A172 (cell line): ENCODE data around the gene CACNB1. TPM values are rescaled to one million over a fixed set of nuclear protein-coding genes. Genes with fewer than 3 reads are reported as not detected.
A peak's percentile ranks its signal among the peaks of the same experiment; 100 is the strongest.
"Not testable (repeated sequence)": the region's sequence is repeated elsewhere in the genome, so short reads cannot be mapped to it uniquely, and the experiment has no call there.

ENCODE experiments used
- DNase-seq: peaks from one replicate; pipeline ENCODE4 v3.0.0-alpha.2; 2015; ENCODE audit warnings: low spot score
- total RNA-seq: library from RNA; depleted of rRNA; stranded (reverse); fragments of >200 nt; shearing (Covaris generic); gene quantifications from 2 replicates; pipeline ENCODE4 v1.2.3, GENCODE V29; 2014

The CACNB1 gene
- total RNA-seq, 1 experiment from 2014 or later = 4.0 TPM

DNA sequence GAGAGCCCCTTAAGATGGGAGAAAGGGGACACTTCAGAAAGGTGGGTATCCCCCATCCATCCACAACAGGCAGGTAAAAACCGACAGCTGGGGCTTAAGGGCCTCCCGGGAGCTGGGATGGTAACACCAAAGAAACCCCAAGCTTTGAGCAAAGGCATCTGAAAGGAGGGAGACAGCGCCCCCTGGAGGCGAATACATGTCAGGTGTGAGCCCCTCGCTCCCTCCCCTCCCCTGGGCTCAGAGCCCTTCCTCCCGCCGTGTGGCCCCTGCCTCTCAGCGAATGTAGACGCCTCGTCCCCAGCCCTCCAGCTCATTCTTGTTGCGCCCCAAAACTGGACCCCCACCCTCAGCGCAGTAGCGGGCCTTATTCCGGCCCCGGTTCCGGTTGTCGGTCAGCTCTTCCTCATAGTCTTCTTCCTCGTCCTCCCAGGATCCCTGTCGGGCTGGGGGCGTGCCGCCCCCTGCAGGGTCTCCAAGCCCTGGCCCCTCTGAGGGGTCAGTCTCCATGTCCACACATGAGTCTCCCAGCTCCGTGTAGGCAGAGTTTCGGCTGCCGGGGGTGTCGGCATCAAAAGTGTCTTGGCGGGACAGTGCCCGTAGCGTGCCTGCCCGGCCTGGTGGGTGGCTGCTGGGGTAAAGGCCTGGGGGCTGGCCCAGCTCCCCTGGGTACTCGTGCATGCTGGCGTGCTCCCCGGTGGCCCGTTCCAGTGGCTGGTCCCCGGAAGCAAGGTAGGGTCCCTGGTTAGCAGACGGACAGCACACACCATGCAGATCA lies 22.4 kb downstream of the CACNB1 start:
- DNase-seq = peak; percentile 45

DNA sequence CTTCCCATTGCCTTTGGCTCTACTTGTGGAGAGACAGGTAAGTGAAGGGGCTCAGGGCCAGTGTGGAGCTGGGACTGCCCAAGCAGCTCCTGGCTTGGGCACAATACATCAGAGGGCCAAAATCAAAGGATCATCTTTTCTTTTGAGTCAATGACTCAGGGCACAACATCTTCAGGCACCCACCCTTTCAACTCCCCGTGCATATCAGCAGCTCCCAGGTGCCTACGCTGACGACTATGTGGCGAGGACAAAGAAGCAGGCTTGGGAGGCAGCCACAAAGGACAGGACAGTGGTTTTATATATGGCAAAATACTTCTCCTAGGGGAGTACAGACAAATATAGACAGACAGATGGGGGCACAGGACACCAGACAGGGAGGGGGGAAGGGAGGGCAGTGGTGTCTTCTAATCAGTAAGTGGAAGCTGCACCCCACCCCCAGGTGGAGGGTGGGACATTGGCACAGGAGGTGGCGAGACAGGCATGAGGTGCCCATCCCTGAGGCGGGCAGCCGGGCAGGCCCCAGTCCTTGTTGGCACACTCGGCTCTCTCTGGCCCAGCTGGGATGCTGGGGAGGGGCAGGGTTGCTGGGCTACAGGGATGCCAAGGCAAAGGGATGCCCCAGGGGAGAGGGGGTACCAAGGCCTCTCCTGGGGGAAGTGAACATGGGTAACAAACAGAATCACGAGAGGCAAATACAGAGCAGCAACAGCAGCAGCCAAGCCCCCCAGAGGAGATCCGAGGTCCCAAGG lies 23.8 kb downstream of the CACNB1 start:
- no peak for DNase-seq

DNA sequence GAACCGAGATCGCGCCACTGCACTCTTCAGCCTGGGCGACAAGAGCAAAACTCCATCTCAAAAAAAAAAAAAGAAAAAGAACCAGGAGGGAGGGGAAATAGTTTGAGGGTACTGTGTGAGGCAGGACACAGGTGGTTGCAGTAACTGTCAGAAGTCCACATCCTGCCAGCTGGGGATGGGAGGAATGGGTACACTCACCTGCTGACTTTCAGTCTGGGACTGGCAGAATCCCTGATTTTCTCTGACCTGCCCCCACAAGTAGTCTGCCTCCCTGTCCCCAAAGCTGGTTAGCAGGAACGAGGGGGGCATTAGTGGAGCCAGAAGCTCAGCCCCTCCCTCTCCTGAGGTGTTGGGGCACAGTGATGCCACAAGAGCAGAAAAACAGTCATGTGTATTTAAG lies 24.4 kb downstream of the CACNB1 start:
- DNase-seq = no peak

DNA sequence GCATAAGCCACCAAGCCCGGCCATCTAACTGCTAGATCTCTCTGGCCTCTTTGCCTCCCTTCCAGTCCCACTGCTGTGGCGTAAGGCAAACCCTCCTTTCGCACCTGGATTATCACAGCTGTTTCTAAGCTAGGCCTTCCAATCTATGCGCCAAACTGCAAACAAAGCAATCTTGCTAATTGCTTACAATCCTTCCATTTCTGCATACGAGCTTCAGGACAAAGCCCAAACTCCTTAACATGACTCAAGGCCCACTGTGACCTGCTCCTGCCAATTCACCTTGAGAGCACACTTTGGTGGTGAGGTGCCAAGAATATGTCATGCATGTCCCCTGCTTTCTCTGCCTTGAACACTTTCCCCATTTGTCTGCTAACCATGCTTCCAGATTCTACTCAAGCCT lies 25.5 kb downstream of the CACNB1 start:
- DNase-seq = no peak

DNA sequence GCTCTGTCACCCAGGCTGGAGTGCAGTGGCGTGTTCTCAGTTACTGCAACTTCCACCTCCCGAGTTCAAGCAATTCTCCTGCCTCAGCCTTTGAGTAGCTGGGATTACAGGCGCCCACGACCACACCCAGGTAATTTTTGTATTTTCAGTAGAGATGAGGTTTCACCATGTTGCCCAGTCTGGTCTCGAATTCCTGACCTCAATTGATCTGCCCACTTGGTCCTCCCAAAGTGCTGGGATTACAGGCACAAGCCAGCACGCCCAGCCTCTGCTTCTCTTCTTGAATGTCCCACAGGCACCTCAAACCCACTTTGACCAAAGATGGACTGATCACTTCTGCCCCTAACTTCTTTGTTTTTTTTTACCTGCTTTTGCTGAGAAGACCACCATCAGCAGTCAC lies 26.9 kb downstream of the CACNB1 start:
- DNase-seq = no peak

DNA sequence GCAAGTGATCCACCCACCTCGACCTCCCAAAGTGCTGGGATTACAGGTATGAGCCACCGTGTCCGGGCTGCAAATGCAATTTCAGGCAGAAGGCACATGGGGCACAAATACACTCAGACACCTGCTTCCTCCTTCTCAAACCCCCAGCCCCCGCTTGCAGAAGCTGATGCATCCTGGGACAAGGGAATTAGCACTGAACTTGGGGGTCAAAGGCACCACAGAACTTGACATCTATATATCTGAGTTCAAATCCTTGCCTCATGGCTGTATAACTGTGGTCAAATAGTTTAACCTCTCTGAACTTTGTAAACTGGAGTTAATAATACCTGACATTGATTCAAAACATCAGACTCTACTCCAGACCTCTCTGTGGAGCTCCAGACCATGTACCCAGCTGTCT lies 27.4 kb downstream of the CACNB1 start:
- no peak for DNase-seq

DNA sequence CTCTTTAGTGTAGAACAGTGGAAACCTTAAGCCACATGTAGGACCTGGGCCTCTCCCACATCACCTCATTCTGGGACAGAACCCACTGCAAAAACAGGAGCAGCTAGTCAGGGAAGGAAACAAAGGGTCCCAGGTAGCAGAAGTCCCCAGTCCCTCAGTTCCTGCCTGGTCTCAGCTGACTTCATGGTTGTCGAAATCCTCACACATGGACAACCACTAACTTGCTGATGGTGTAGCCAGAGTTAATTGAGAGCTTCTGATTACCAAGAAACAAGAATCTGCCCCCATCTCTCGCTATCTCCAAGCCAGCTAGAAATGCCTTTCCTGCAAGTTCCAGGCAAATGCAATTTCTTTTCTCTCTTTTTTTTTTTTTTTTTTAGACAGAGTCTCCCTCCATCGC lies 28.0 kb downstream of the CACNB1 start:
- no peak for DNase-seq

DNA sequence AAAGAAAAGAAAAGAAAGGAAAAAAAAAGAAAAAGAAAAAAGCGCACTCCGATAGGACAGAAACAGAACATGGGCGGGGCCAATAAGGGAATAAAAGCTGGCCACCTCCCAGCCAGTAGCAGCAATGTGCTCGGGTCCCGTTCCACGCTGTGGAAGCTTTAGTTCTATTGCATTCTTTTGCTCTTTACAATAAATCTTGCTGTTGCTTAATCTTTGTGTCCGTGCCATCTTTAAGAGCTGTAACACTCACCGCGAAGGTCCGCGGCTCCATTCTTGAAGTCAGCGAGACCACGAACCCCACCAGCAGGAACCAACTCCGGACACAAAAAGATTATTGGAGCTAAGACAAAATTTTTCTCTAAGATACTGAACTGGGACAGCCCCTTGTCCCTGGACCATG lies 28.4 kb downstream of the CACNB1 start:
- DNase-seq = no peak

DNA sequence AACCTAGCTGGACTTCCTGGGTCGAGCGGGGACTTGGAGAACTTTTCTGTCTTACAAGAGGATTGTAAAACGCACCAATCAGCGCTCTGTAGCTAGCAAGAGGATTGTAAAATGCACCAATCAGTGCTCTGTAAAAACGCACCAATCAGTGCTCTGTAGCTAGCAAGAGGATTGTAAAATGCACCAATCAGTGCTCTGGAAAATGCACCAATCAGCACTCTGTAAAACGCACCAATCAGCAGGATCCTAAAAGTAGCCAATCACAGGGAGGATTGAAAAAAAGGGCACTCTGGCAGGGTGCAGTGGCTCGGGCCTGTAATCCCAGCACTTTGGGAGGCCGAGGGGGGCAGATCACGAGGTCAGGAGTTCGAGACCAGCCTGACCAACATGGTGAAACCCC lies 29.0 kb downstream of the CACNB1 start:
- DNase-seq = not testable (repeated sequence)

DNA sequence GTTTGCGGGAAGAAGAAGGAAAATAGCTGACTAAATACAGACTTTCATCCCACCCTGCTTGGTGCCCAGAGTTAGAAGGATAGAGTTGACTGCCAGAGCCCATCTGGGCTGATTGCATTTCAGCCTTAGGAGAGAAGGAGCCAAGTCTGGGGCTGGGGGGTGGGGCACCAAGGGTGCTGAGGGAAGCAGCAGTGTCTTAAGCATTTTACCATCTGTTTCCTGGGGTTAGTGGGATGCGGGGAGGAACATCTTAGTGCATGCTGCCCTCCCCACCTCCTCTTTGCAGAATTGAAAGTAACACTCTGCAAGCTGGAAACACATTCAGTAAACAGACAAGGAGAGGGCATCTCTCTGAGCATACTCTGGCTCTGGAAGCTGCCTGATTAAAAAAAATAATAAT lies 30.0 kb downstream of the CACNB1 start:
- no peak for DNase-seq

DNA sequence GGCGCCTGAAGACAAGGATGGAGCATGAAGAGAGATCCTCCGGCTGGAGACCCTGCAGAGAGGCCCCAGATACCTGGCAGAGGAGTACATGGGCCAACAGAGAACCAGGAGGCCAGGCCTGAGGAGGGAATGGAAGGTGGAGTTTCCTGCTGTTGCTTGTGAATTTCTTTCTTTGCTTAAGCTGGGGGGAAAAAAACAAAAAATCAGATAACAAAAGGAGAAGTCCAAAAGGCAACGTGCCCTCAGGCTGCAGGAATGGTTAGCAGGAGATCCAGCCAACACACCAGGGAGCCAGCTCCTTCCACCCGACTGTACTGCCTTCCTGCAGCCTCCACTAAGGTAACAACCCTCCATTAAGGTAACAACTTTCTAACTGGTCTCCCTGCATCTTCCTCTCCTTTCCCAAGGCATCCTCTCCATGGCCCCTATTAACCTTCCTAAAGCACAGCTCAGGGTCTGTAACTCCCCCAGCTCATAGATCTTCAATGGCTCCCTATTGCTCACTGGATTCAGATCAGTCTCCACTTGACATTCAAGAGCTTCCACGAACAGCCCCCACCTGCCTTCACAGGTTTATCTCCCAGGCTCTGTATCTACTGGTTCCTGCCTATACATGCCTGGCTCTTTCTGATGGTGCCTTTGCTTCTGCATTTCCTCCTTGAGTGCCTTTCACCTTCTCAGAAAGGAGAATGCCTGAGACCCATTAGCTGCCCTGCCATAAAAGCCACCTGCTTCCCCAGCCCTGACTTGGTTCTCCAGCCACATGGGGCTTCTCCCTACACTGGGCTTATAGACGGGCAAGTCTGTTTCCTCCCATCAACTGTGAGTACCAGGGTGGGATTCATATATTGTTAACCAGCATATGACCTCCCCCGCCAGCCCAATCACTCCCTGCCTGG lies 30.8 kb downstream of the CACNB1 start:
- DNase-seq = no peak

DNA sequence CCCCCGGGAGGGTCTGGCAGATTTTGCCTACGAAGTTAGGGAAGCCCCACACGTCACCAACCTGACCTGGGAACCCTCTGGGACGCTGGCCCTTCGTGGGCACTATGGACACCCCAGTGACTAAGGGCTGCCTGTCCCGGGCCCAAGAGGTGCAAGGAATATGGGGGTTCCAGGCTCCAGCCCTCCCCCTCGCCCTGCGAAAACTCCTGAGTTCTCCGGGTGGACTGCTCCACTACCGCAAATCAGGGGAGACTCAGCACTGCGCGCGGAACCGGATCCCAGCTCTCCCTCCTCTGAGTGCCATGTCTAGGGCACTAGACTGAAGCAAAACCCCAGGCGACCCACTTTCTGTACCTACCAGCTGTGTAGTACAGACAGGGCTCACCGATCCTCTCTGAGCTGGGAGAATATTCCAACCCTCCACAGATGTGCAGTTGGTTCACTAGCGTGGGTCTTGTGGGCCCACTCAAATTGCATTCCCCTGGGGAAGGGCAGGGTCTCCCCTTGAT lies 31.6 kb downstream of the CACNB1 start, which contains the start of gene ARL5C:
Gene ARL5C (minus strand): TSS at position 321 of the 509 bp plus-strand sequence. CDS start 401 bp downstream, outside the sequence.
- no peak for DNase-seq

DNA sequence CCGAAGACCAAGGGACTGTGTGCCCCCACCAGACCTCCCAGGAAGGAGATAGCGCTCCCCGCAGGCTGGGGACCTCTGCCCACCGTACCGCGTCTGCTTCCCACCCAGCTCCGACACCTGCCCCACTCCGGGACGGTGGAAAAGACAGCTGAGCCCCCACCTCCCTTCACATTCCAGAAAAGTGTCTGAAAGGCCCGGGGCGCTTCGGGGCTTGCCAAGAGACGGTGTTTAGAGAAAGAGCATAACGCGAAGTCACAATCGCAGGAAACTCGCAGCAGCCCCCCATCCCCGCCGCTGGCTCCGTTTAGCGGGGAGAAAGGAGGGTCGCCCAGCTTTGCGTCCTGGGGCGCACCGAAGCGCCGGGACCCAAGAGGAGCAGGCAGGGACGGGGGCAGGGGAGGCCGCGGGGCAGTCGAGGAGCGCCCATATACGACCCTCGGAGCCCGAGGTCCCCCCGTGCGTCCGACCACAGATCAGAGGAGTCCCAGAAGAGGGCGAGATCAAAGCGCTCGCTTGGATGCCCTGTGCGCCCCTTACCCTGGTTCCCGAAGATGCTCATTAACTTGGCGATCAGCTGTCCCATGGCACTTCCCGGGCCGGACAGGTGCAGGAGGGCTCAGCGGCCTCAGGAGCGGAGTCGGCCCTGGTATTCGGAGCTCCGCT lies 32.2 kb downstream of the CACNB1 start:
- no peak for DNase-seq

DNA sequence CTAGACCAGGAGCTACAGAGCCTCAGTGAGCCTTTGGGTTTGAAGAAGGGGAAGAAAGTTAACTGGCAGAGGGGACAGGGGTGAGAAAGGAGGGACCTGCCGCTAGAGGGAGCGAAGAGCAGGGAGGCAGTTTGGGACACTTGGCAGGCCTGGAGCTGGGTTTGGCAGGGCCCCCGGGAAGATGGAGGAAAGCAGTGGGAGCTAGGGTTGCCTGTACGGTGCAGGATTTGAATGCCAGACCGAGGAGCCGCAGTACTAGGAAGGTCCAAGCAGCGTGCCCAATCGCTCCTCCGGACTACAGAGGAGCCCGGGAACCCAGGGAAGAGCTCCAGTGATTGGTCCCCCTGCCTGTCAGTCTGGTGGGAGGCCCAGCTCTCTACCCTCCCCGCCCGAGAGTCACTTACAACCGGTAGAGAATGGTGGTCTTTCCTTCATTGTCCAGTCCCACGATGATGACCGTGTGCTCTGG lies 32.8 kb downstream of the CACNB1 start:
- peak; percentile 64 for DNase-seq

DNA sequence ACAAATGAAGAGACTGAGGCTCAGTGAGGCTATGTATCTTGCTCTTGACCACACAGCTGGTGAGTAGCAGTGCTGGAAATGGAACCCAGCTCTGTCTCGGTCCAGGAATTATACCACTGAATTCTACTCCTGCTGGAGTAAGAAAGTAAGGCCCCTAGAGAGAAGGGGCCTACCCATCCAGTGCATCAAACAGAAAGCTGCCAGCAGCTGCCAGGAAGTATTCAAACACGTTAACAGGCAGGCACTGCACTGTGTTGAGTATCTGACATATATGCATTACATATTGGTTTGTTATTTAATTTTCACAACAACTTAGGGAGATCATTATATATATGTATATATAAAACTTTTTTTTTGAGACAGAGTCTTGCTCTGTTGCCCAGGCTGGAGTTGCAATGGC lies 35.5 kb downstream of the CACNB1 start:
- DNase-seq = no peak

DNA sequence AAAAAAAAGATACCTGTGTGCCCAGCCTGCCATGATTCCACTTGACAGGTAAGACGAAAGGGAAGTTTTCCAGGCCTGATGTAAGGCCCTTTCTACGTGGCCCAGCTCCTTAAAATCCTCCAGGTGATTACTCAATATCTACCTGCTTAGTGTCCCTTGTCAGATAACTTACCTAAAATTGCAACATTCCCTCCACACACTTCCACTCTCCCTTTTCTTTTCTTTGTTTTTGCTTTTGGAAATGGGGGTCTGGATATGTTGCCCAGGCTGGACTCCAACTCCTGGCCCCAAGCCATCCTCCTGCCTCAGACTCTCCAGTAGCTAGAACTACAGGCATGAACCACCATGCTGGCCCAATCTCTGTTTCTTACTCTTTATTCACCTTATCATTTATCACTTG lies 38.8 kb downstream of the CACNB1 start:
- DNase-seq = no peak

DNA sequence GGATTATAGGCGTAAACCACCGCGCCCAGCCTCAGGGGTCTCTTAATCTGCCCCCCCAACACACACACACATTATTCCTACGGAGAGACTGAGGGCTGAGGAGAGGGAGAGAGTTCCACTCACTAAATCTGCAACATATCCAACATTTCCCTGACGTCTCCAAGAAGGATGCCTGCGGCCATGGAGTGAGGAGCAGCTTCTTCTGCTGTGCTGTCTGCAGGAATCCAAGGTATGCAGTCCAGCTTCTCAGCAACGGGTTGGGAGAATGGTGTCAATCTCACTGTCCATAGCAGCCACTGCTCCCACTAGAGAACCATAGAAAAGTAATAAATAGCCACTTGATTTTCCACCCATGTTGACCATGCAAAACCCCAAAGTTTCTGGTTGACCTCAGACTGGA lies 41.0 kb downstream of the CACNB1 start:
- no peak for DNase-seq

DNA sequence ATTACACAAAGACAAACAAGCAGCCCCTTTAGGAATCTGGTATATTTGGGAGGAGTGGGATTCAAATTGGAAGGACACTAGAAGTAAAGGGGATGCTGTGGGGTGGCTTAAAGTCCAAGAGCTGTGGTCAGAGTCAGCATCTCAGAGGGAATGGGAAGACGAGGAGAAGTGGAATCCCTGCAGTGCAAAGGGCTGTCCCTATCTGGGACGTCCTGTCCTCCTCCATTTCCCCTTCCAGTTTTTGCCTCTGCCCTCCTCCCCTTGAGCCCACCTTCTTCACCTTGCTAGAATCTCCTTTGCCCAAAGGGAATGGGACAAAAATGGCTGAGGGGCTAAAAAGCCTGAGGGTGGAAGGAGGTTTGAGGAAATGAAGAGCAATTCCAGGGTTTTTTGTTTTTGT lies 41.8 kb downstream of the CACNB1 start:
- DNase-seq = no peak

DNA sequence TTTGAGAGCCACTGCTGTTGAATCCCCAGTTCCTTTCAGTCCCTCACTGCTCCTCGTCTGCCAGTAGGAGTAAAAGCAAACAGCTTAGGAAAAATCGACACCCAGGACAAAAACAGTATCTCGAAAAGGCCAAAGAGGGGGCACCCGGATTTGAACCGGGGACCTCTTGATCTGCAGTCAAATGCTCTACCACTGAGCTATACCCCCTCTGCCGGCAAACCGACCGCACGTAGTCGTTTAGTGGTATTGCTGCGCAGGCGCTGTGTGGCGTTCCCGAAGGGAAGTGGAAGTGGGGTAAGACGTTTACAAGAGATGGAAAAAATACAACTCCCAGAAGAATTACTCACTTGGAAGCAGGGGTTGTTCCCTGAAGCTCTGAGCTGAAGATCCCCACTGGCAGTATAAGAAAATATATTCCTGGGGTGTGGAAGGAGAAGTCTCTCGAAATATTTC lies 43.8 kb downstream of the CACNB1 start:
- DNase-seq = peak; percentile 89

DNA sequence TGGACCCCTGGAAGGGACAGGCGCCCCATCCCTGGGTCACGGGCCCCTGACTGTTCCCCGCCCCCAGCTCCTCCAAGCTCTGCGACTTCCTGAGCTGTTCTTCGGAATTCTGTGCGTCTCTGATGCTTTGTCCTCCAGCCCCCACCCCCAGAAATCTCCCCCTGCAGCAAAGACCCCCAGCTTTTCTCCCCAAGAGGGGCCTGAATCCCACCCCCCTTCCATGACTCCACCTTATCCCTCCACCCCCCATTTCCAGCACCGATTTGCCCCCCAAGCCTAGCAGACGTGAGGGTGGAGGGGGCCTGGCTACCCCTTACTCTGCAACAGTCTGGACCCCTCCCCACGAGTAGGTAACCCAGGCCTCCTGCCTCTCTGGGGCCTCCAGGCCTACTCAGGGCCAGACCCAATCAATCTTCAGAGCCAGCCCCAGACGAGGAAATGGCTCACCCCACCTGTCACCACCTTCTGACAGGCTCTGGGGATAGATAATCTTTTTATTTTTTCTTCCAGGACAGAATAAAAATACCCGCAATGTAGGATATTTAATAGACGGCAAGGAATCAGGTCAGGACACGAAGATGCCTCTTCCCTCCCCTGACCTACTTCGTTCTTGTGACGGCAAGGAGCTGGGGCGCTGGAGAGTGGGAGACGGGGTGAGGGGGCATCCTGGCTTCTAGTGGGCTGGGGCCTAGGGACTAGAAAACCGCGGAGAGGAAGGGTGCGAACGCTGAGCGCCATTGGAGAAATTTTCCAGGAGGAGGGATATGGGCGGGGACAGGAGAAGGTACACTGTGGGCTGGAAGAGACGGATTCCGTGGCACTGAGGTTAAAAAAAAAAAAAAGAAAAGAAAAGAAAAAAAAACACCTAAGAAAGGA lies 45.3 kb downstream of the CACNB1 start:
- DNase-seq = no peak
